Endothelial cell of umbilical vein (primary cell): ENCODE measurements around the gene AHI1. TPM values are rescaled to one million over a fixed set of nuclear protein-coding genes. Genes with fewer than 3 reads are reported as not detected.

Source experiments
- BruUV-seq: library from RNA; stranded (reverse); fragments of 400-500 nt; replicated peaks from 2 replicates; lab custom pipeline; 2021; lab: Mats Ljungman, UMichigan
- CTCF ChIA-PET: fragments of 300-600, 350-600 bp; sonication (Branson Sonifier 250); formaldehyde crosslinking; loops from one replicate; lab custom pipeline; 2021; ENCODE audit warnings: antibody characterized with exemption, inconsistent platforms; lab: Charles Lee
- POLR2A ChIA-PET: fragments of 300-600, 350-600 bp; sonication (Branson Sonifier 250); formaldehyde crosslinking; loops from one replicate; lab custom pipeline; 2021; ENCODE audit warnings: antibody characterized with exemption, inconsistent platforms; lab: Charles Lee
- DNase-seq: peaks from one replicate; pipeline ENCODE4 v3.0.0-alpha.2; 2011; ENCODE audit warnings: low read depth, low spot score
- FAIRE-seq: peaks from 2 replicates; lab custom pipeline; 2011; peaks lifted over from hg19 to GRCh38; lab: Jason Lieb, UNC
- H2AFZ ChIP-seq: 2 replicates; pipeline ENCODE4 v1.6.0; 2012; ENCODE audit warnings: low read depth, low read length, control low read depth, inconsistent platforms
- H3K27ac ChIP-seq: 2 replicates; pipeline ENCODE4 v1.5.1; 2011; ENCODE audit warnings: low read depth, mild to moderate bottlenecking, control low read depth, low read length, moderate library complexity; ENCODE audit not compliant: insufficient read depth
- H3K27me3 ChIP-seq, 2 experiments: 2 replicates each; pipeline versions ENCODE4 v1.6.0 to v1.6.1; 2011; ENCODE audit warnings: low read length in 2 of 2, mixed read lengths in 1 of 2; ENCODE audit not compliant: control insufficient read depth in 2 of 2, insufficient read depth in 2 of 2
- H3K36me3 ChIP-seq, 2 experiments: 2 replicates in 1 of 2; 3 replicates in 1 of 2; pipeline ENCODE4 v1.5.1; 2011; ENCODE audit warnings: low read length in 2 of 2, mild to moderate bottlenecking in 1 of 2, moderate library complexity in 1 of 2; ENCODE audit not compliant: control insufficient read depth in 2 of 2, insufficient read depth in 2 of 2; ENCODE audit errors: extremely low read depth in 1 of 2
- H3K4me1 ChIP-seq: 3 replicates; pipeline ENCODE4 v1.5.1; 2011; ENCODE audit warnings: mild to moderate bottlenecking, low read length; ENCODE audit not compliant: control insufficient read depth, insufficient read depth; ENCODE audit errors: extremely low read depth
- H3K4me2 ChIP-seq: 2 replicates; pipeline ENCODE4 v1.6.1; 2011; ENCODE audit warnings: low read length, control low read depth, mixed read lengths; ENCODE audit not compliant: insufficient read depth
- H3K4me3 ChIP-seq, 3 experiments: fragments of 200-600 bp in 1 of 3; sonication (generic), shearing (Covaris generic) in 1 of 3; replicated peaks in 1 of 3; 2 replicates each; pipeline ENCODE4 v1.5.1; 2011 to 2016; ENCODE audit warnings: control low read depth in 3 of 3, low read length in 3 of 3, mild to moderate bottlenecking in 2 of 3, inconsistent platforms in 1 of 3, low read depth in 1 of 3, moderate library complexity in 1 of 3; ENCODE audit not compliant: insufficient read depth in 1 of 3
- H3K79me2 ChIP-seq: 2 replicates; pipeline ENCODE4 v1.6.0; 2012; ENCODE audit warnings: low read length, inconsistent platforms; ENCODE audit not compliant: control insufficient read depth, insufficient read depth
- H3K9ac ChIP-seq: replicated peaks from 2 replicates; pipeline ENCODE3; 2011; ENCODE audit warnings: low read length, control low read depth; ENCODE audit not compliant: insufficient read depth; ENCODE audit errors: extremely low read depth
- H3K9me1 ChIP-seq: replicated peaks from 3 replicates; pipeline ENCODE4 v1.6.0; 2011; ENCODE audit warnings: mild to moderate bottlenecking, low read length; ENCODE audit not compliant: control insufficient read depth, insufficient read depth; ENCODE audit errors: extremely low read depth
- H3K9me3 ChIP-seq: replicated peaks from 2 replicates; pipeline ENCODE4 v1.5.1; 2012; ENCODE audit warnings: low read length, inconsistent platforms; ENCODE audit not compliant: control insufficient read depth, insufficient read depth
- H4K20me1 ChIP-seq: replicated peaks from 2 replicates; pipeline ENCODE3; 2011; ENCODE audit warnings: mild to moderate bottlenecking, low read length; ENCODE audit not compliant: control insufficient read depth, insufficient read depth; ENCODE audit errors: extremely low read depth
- CTCF ChIP-seq, 2 donors: IDR thresholded peaks; 1 replicate in 1 of 2; 2 replicates in 1 of 2; pipeline ENCODE4 v1.5.1; 2011; ENCODE audit warnings: low read length in 2 of 2, mild to moderate bottlenecking in 2 of 2, moderate library complexity in 2 of 2, control low read depth in 1 of 2, inconsistent platforms in 1 of 2, low read depth in 1 of 2; ENCODE audit not compliant: insufficient read depth in 1 of 2; ENCODE audit errors: extremely low read depth in 1 of 2
- EZH2 ChIP-seq: IDR thresholded peaks from 2 replicates; pipeline ENCODE4 v1.6.1; 2012; ENCODE audit warnings: borderline replicate concordance, low read depth, mild to moderate bottlenecking, moderate library complexity, low read length, inconsistent platforms; ENCODE audit not compliant: severe bottlenecking
- FOS ChIP-seq: IDR thresholded peaks from 2 replicates; pipeline ENCODE4 v1.6.1; 2011; ENCODE audit warnings: mild to moderate bottlenecking, low read length, moderate library complexity, borderline replicate concordance; ENCODE audit not compliant: insufficient read depth
- GATA2 ChIP-seq: IDR thresholded peaks from 2 replicates; pipeline ENCODE4 v1.7.0; 2011; ENCODE audit warnings: low read depth, mild to moderate bottlenecking, moderate library complexity, mixed read lengths, low read length; ENCODE audit not compliant: insufficient read length, insufficient read depth
- JUN ChIP-seq: IDR thresholded peaks from 2 replicates; pipeline ENCODE4 v1.6.1; 2011; ENCODE audit warnings: borderline replicate concordance, low read depth; ENCODE audit not compliant: insufficient read length, insufficient read depth
- MAX ChIP-seq: IDR thresholded peaks from 2 replicates; pipeline ENCODE4 v1.6.1; 2011; ENCODE audit not compliant: insufficient read depth, insufficient read length
- MYC ChIP-seq: IDR thresholded peaks from one replicate; pipeline ENCODE4 v1.6.1; 2011; ENCODE audit warnings: mild to moderate bottlenecking, low read depth, low read length
- POLR2A ChIP-seq: IDR thresholded peaks from 2 replicates; pipeline ENCODE4 v1.6.1; 2012; ENCODE audit warnings: low read depth, mild to moderate bottlenecking, control low read depth, low read length
- POLR2AphosphoS5 ChIP-seq: IDR thresholded peaks from 2 replicates; pipeline ENCODE4 v1.6.1; 2012; ENCODE audit warnings: low read depth, mild to moderate bottlenecking, control low read depth, low read length, moderate library complexity; ENCODE audit not compliant: insufficient read depth
- dilution Hi-C: fragments of 300-500 bp; cut with MboI; formaldehyde crosslinking; loops from one replicate; pipeline ENCODE4 v1.15.0; 2019; ENCODE audit warnings: low sequenced_read_pairs; ENCODE audit not compliant: extremely low pct_ligation_motif_present
- intact Hi-C: fragments of 100-400 bp; cut with micrococcal nuclease; formaldehyde crosslinking; loops from one replicate; pipeline ENCODE4 v1.10.0; 2022
- polyA plus RNA-seq, 4 experiments: library from polyadenylated mRNA; depleted of rRNA in 3 of 4; stranded (reverse) in 3 of 4; unstranded in 1 of 4; fragments of >200 nt; gene quantifications; 2 replicates each; pipeline versions ENCODE4 v1.2.1 to v1.2.3, GENCODE V29; 2011 to 2012; ENCODE audit warnings: missing spikeins in 1 of 4
- total RNA-seq: library from RNA; stranded (reverse); gene quantifications from 2 replicates; pipeline ENCODE4 v1.2.3, GENCODE V29; 2021

The AHI1 gene
- total and polyA plus RNA-seq, 2 donors (not counting 3 experiments of a cell fraction or from before 2014, with no cell fraction given): 5.1 to 20.7 TPM

- peaks cover 0 to 4% of the 10 kb centered on the region in 2 experiments for H3K27me3 ChIP-seq
- FAIRE-seq (no peak), DNase-seq (no peak)
- no peak overlapping the region for H2AFZ ChIP-seq
- no peaks in the 10 kb centered on the region for H3K4me1 ChIP-seq
- TF ChIP-seq MYC: no peak
- no peak for TF ChIP-seq POLR2A
- no peak for TF ChIP-seq FOS
- no peak for TF ChIP-seq MAX
- no peak for TF ChIP-seq JUN
- TF ChIP-seq POLR2AphosphoS5: no peak
- TF ChIP-seq CTCF (IDR thresholded peaks at IDR 0.05; ENCODE audit: extremely low read depth in 1 of 2, insufficient read depth in 1 of 2, low read depth in 1 of 2, low read length in 2 of 2): no peak
- TF ChIP-seq EZH2: no peak
- TF ChIP-seq GATA2: no peak
- no peaks in the 10 kb centered on the region for H3K9me1 ChIP-seq
- H3K4me3 ChIP-seq: no peak overlapping the region
- dilution Hi-C loops: no loop called here
- intact Hi-C loops: no loop called here
- no peak overlapping the region for H3K9ac ChIP-seq
- POLR2A ChIA-PET: no interaction called here
- H3K36me3 ChIP-seq: no peaks in the 10 kb centered on the region
- H3K9me3 ChIP-seq: no peaks in the 10 kb centered on the region
- CTCF ChIA-PET: interaction anchor here (1.8 kb wide), 1 partner anchor 11 kb away, joined by 7 read pairs; no protein-coding TSS in a partner anchor
- H3K79me2 ChIP-seq: no peaks in the 10 kb centered on the region
- BruUV-seq: no TSS peak
- no peaks in the 10 kb centered on the region for H4K20me1 ChIP-seq
- H3K4me2 ChIP-seq: no peak overlapping the region
- no peak overlapping the region for H3K27ac ChIP-seq
These were observed 228.1 kb downstream of the AHI1 start for GRCh38 chr6:135269481-135269891.
